Measurements from ENCODE around the gene NKX2-1.

NKX2-1 gene

GRCh38 chr14:36471431-36471830 lies 48.6 kb downstream of the NKX2-1 start:
- Histone ChIP-seq H3K27ac (no peak overlapping the region), H3K27me3 (ENCODE audit: insufficient read depth, low read depth, severe bottlenecking) (peaks cover 53% of the 10 kb centered on the region)

DNA sequence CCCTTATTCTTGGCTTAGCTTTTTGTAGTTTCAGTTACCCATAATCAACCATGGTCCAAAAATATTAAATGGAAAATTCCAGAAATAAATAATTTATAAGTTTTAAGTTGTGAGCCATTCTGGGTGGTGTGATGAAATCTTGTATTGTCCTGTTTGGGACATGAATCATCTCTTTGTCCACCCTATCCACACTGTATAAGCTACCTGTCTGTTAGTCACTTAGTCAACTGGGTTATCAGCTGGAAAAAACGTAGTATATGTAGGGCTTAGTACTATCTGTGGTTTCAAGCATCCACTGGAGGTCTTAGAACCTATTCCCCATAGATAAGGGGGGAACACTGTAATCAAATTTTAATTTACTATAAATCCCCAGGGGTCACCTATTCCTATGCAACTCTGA lies 52.7 kb downstream of the NKX2-1 start:
- Histone ChIP-seq H3K9me3 (ENCODE audit: severe bottlenecking) (no peaks in the 10 kb centered on the region), H3K36me3 (no peaks in the 10 kb centered on the region), H3K4me3 (ENCODE audit: low read depth, low read length) (no peak overlapping the region), H3K27me3 (ENCODE audit: insufficient read depth, low read depth, severe bottlenecking) (peaks cover 60% of the 10 kb centered on the region), H3K27ac (no peak overlapping the region)
- TF ChIP-seq, protein P1, sequence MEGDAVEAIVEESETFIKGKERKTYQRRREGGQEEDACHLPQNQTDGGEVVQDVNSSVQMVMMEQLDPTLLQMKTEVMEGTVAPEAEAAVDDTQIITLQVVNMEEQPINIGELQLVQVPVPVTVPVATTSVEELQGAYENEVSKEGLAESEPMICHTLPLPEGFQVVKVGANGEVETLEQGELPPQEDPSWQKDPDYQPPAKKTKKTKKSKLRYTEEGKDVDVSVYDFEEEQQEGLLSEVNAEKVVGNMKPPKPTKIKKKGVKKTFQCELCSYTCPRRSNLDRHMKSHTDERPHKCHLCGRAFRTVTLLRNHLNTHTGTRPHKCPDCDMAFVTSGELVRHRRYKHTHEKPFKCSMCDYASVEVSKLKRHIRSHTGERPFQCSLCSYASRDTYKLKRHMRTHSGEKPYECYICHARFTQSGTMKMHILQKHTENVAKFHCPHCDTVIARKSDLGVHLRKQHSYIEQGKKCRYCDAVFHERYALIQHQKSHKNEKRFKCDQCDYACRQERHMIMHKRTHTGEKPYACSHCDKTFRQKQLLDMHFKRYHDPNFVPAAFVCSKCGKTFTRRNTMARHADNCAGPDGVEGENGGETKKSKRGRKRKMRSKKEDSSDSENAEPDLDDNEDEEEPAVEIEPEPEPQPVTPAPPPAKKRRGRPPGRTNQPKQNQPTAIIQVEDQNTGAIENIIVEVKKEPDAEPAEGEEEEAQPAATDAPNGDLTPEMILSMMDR (IDR thresholded peaks at IDR 0.05; ENCODE audit: low read depth, low read length): no peak
- DNase-seq: no peak

More at GRCh38 chr14:36471431-36471830, 48.6 kb downstream of the NKX2-1 start:
- Histone ChIP-seq H3K4me3 (ENCODE audit: low read depth, low read length) (no peak overlapping the region), H3K9me3 (ENCODE audit: severe bottlenecking) (no peaks in the 10 kb centered on the region), H3K36me3 (no peaks in the 10 kb centered on the region)
- DNase-seq: no peak
- TF ChIP-seq, protein P1 (IDR thresholded peaks at IDR 0.05; ENCODE audit: low read depth, low read length): no peak
